ENCODE data around the gene PPP4R2. TPM values are rescaled to one million over a fixed set of nuclear protein-coding genes. Genes with fewer than 3 reads are reported as not detected.

Gene PPP4R2
- total and polyA plus RNA-seq, 2 experiments from 2014 or later: 51.0 to 91.4 TPM

GRCh38 chr3:72985576-72985975 is 11.0 kb upstream of the PPP4R2 start:
- DNase-seq (ENCODE audit: low spot score): no peak
- Histone ChIP-seq H3K79me2 (no peaks in the 10 kb centered on the region), H3K27me3 (no peaks in the 10 kb centered on the region), H3K36me3 (replicated peaks; ENCODE audit: insufficient read depth, low read depth) (no peaks in the 10 kb centered on the region), H2AFZ (no peak overlapping the region), H3K9me2 (replicated peaks; ENCODE audit: insufficient read depth) (no peaks in the 10 kb centered on the region), H3K4me1 (ENCODE audit: insufficient read depth) (no peaks in the 10 kb centered on the region), H4K20me1 (ENCODE audit: insufficient read depth, poor library complexity, severe bottlenecking) (no peaks in the 10 kb centered on the region), H3K9me3 (ENCODE audit: low read depth) (no peaks in the 10 kb centered on the region), H3K27ac (no peak overlapping the region), H3K4me2 (no peak overlapping the region), H3K4me3 (no peak overlapping the region)
- TF ChIP-seq CTCF (IDR thresholded peaks at IDR 0.05; ENCODE audit: poor library complexity) (no peak), EZH2 (IDR thresholded peaks at IDR 0.05; ENCODE audit: borderline replicate concordance) (no peak), EZH2phosphoT487 (IDR thresholded peaks at IDR 0.05; ENCODE audit: low read depth, severe bottlenecking, unreplicated experiment) (no peak)
- 92% methylated on average over 1 of the region's 1 CpG for WGBS (ENCODE audit: low lambda C conversion rate, missing lambda C conversion rate)

- no peak for TF ChIP-seq EZH2phosphoT487 (IDR thresholded peaks at IDR 0.05; ENCODE audit: low read depth, severe bottlenecking, unreplicated experiment)
- no peak for TF ChIP-seq CTCF (IDR thresholded peaks at IDR 0.05; ENCODE audit: poor library complexity)
- TF ChIP-seq EZH2 (IDR thresholded peaks at IDR 0.05; ENCODE audit: borderline replicate concordance): no peak
- Histone ChIP-seq H4K20me1 (ENCODE audit: insufficient read depth, poor library complexity, severe bottlenecking) (no peaks in the 10 kb centered on the region), H3K9me3 (ENCODE audit: low read depth) (no peaks in the 10 kb centered on the region), H3K79me2 (no peaks in the 10 kb centered on the region), H2AFZ (no peak overlapping the region), H3K9me2 (replicated peaks; ENCODE audit: insufficient read depth) (no peaks in the 10 kb centered on the region), H3K4me3 (no peak overlapping the region), H3K4me1 (ENCODE audit: insufficient read depth) (no peaks in the 10 kb centered on the region), H3K27ac (no peak overlapping the region), H3K4me2 (no peak overlapping the region), H3K27me3 (no peaks in the 10 kb centered on the region), H3K36me3 (replicated peaks; ENCODE audit: insufficient read depth, low read depth) (no peaks in the 10 kb centered on the region)
- 83% methylated on average over 5 of the region's 5 CpGs for WGBS (ENCODE audit: low lambda C conversion rate, missing lambda C conversion rate)
- no peak for DNase-seq (ENCODE audit: low spot score)
Observed at GRCh38 chr3:72990701-72991395, 5.8 kb upstream of the PPP4R2 start.

GRCh38 chr3:72991522-72991921 is 5.1 kb upstream of the PPP4R2 start:
- no peaks in the 10 kb centered on the region for H3K9me2 ChIP-seq (replicated peaks; ENCODE audit: insufficient read depth)
- H2AFZ ChIP-seq: no peak overlapping the region

More at GRCh38 chr3:72991522-72991921, 5.1 kb upstream of the PPP4R2 start:
- no peak for DNase-seq (ENCODE audit: low spot score)
- Histone ChIP-seq H3K4me1 (ENCODE audit: insufficient read depth) (peaks cover 3% of the 10 kb centered on the region), H3K4me2 (no peak overlapping the region), H3K4me3 (no peak overlapping the region), H3K36me3 (replicated peaks; ENCODE audit: insufficient read depth, low read depth) (no peaks in the 10 kb centered on the region), H3K79me2 (no peaks in the 10 kb centered on the region), H3K27ac (no peak overlapping the region), H4K20me1 (ENCODE audit: insufficient read depth, poor library complexity, severe bottlenecking) (no peaks in the 10 kb centered on the region), H3K27me3 (no peaks in the 10 kb centered on the region), H3K9me3 (ENCODE audit: low read depth) (no peaks in the 10 kb centered on the region)
- WGBS (ENCODE audit: low lambda C conversion rate, missing lambda C conversion rate): 64% methylated on average over 2 of the region's 2 CpGs
- TF ChIP-seq CTCF (IDR thresholded peaks at IDR 0.05; ENCODE audit: poor library complexity): no peak

Measured in hepatocyte (in vitro differentiated cells).